ACC112 (cell line): ENCODE results near the gene BCAM.

ENCODE experiments used
- H2AFZ ChIP-seq: fragments of 200-600 bp; sonication (generic); one replicate; pipeline ENCODE4 v1.6.0; 2017; ENCODE audit warnings: antibody characterized with exemption, low read length; ENCODE audit not compliant: unreplicated experiment
- H3K27ac ChIP-seq: fragments of 200-600 bp; sonication (generic); 2 replicates; pipeline ENCODE4 v1.5.1; 2014; ENCODE audit warnings: low read depth, mild to moderate bottlenecking, antibody characterized with exemption, low read length, moderate library complexity
- H3K27me3 ChIP-seq: fragments of 200-600 bp; sonication (generic); 2 replicates; pipeline ENCODE4 v1.6.1; 2014; ENCODE audit warnings: mild to moderate bottlenecking, antibody characterized with exemption, low read length, moderate library complexity, mixed read lengths; ENCODE audit not compliant: insufficient read depth
- H3K36me3 ChIP-seq: fragments of 200-600 bp; sonication (generic); 2 replicates; pipeline ENCODE4 v1.6.1; 2016; ENCODE audit warnings: mild to moderate bottlenecking, antibody characterized with exemption, low read length, moderate library complexity, mixed read lengths; ENCODE audit not compliant: insufficient read depth
- H3K4me1 ChIP-seq: fragments of 200-600 bp; sonication (generic); one replicate; pipeline ENCODE4 v1.6.1; 2016; ENCODE audit warnings: low read length, mixed read lengths; ENCODE audit not compliant: insufficient read depth, unreplicated experiment, control insufficient read depth
- H3K4me3 ChIP-seq: fragments of 200-600 bp; sonication (generic); 2 replicates; pipeline ENCODE4 v1.5.1; 2014; ENCODE audit warnings: mild to moderate bottlenecking, low read depth, low read length
- H3K79me2 ChIP-seq: fragments of 200-600 bp; sonication (generic); one replicate; pipeline ENCODE4 v1.6.0; 2016; ENCODE audit warnings: low read length; ENCODE audit not compliant: control insufficient read depth, unreplicated experiment, insufficient read depth

The BCAM gene

GRCh38 chr19:44841231-44841630 lies 32.3 kb downstream of the BCAM start:
- Histone ChIP-seq H2AFZ (no peak overlapping the region), H3K36me3 (no peaks in the 10 kb centered on the region), H3K27ac (no peak overlapping the region), H3K4me1 (no peaks in the 10 kb centered on the region), H3K4me3 (no peak overlapping the region), H3K79me2 (peaks cover under 1% of the 10 kb centered on the region), H3K27me3 (no peaks in the 10 kb centered on the region)

- Histone ChIP-seq H3K4me3 (peak overlapping the region; percentile 82), H3K36me3 (no peaks in the 10 kb centered on the region), H3K79me2 (peaks cover 30% of the 10 kb centered on the region), H3K4me1 (peaks cover 8% of the 10 kb centered on the region), H3K27me3 (no peaks in the 10 kb centered on the region), H3K27ac (no peak overlapping the region), H2AFZ (peak overlapping the region; percentile 71)
Measured at GRCh38 chr19:44845286-44845611, 36.3 kb downstream of the BCAM start.

DNA sequence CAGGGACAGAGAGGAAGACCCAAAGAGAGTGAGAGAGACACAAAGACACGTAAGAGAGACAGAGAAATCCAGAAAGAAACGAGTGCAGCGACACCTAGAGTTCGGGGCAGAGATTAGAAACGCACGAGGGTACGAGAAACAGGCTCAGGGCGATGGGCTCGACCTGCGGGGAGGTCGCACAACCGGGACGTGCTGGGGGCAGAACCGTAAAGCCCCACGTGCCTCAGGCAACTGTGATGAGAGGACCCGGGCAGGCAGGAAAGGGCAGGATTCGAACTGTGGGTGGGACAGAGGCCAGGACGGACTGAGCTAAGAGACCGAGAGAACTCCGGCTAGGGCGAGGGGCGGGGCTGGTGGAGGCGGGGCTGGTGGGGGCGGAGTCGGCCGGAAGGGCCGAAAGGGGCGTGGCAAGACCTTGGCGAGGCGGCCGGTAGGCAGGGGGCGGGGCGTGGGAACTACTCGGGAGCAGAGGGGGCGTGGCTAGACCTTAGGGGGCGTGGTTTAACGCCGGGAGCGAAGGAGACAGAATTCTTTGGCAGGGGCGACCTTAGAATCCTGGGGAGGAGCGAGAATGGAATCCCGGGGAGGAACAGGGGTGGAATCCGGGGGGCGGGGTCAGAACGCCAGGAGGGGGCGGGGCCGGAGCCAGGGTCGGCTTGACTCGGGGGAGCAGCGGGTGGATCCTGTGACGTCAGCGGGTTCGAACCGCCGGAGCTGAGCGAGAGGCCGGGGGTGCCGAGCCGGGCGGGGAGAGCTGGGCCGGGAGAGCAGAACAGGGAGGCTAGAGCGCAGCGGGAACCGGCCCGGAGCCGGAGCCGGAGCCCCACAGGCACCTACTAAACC lies 36.9 kb downstream of the BCAM start, which contains the start of gene NECTIN2:
Gene NECTIN2, plus strand, starts transcription at position 686 of the 843 bp plus-strand sequence. CDS start 229 bp downstream, outside the sequence.
- peak within 1 kb of the TSS; percentile 91 for H3K4me3 ChIP-seq
- no peaks in the 10 kb centered on the region for H3K27me3 ChIP-seq
- peak within 1 kb of the TSS; percentile 71 for H2AFZ ChIP-seq
- peaks cover 8% of the 10 kb centered on the region for H3K4me1 ChIP-seq
- peaks cover 36% of the 10 kb centered on the region for H3K79me2 ChIP-seq
- H3K36me3 ChIP-seq = no peaks in the 10 kb centered on the region
- H3K27ac ChIP-seq = peak within 1 kb of the TSS; percentile 68

DNA sequence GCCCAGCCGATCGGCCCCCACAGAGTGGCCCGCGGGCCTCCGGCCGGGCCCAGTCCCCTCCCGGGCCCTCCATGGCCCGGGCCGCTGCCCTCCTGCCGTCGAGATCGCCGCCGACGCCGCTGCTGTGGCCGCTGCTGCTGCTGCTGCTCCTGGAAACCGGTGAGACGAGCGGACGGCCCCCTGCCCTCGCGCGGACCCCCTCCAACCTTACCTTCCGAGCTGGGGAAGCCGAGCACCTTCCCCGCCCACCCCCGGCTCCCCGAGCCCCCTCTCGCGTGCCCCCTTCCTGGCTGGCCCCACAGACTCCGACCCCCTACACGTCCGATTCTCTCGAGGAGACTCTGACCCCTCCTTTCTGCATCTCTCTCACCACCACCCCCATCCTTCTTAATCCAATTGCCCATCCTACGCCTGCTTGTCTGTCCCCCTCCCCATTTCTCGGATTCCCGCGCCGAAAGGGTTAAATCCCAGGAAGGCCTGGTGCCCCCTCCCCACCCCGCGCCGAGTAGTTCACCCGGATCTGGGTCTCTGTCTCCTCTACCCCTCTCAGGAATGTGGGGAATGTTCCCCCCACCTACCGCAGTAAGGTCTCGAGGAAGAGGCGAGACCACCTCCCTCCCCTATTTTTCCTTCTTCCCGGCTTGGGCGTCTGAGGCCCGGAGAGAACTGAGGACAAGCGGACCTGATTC lies 37.7 kb downstream of the BCAM start:
- Histone ChIP-seq H3K4me3 (peak overlapping the region; percentile 91), H3K79me2 (peaks cover 36% of the 10 kb centered on the region), H3K27me3 (no peaks in the 10 kb centered on the region), H3K4me1 (peaks cover 8% of the 10 kb centered on the region), H3K27ac (peak overlapping the region; percentile 68), H2AFZ (no peak overlapping the region), H3K36me3 (no peaks in the 10 kb centered on the region)

GRCh38 chr19:44847144-44848035 lies 38.5 kb downstream of the BCAM start:
- Histone ChIP-seq H3K4me3 (peak overlapping the region; percentile 91), H3K27ac (peak overlapping the region; percentile 68)

DNA sequence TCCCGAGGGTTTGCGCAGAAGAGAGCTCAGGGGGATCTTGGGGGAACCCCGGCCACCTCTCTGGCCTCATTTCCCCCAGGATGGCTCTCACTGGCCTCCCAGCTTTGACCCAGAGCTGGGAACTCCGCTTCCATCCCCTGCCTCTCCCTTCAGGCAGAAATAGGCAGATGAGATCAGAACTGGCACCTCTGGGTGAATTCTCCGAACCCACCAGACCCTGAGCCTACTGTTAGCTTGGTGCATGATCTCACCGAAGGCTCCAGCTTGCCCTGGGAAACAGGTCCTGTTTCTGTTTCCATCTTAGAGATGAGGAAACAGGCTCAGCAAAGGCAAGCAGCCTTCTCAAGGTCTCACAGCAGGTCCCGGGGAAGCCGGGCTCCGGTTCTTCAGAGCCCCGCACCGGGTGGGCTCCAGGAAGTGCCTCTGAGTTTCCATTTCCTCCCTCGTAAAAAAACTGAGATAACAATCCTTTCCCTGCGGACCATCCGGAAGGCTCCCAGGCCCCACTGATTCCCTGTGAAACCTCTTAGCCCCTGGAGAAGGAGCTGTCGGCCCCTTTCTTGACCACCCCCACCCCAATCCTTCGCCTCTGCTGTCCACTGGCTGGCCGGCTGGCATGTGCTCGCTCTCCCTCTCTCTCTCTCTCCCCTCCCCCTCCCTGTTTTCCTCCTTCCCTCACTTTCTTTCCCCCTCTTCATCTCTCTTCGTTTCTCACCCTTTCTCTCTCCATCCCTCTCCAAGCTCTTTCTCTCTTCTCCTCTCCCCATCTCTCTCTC lies 39.3 kb downstream of the BCAM start:
- peak overlapping the region; percentile 68 for H3K27ac ChIP-seq
- H3K4me1 ChIP-seq = peaks cover 8% of the 10 kb centered on the region
- H3K79me2 ChIP-seq = peaks cover 36% of the 10 kb centered on the region
- no peaks in the 10 kb centered on the region for H3K27me3 ChIP-seq
- peak overlapping the region; percentile 91 for H3K4me3 ChIP-seq
- no peaks in the 10 kb centered on the region for H3K36me3 ChIP-seq
- H2AFZ ChIP-seq = no peak overlapping the region

More at GRCh38 chr19:44847144-44848035, 38.5 kb downstream of the BCAM start:
- peaks cover 8% of the 10 kb centered on the region for H3K4me1 ChIP-seq
- peaks cover 36% of the 10 kb centered on the region for H3K79me2 ChIP-seq
- no peaks in the 10 kb centered on the region for H3K36me3 ChIP-seq
- no peaks in the 10 kb centered on the region for H3K27me3 ChIP-seq
- no peak overlapping the region for H2AFZ ChIP-seq

DNA sequence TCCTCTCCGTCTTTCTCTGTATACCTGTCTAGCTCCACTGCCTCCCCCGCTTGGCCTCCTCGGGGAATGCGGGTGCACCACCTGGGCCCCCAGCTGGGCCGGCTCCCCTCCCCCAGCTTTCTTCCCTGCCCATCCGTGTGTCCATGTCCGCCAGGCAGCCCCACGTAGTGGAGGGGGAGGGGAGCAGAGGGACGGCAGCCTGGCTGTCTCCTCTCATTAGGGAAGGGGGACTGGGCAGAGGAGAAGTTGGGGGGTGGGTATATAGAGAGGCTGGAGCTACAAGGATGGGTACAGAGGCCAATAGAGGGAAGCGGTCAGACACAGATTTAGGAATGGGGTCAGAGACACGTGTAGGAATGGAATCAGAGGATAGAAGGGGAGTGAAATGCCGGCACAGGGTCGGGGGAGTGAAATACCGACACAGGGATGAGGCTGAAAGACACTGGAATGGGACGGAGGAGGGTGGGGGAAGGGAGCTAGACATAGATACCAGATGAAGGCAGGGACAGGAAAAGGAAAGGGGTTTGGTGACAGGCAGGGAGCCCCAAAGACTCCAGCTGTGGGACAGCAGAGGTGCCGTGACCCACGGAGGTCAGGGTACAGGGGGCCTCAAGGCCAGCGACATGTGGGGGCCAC lies 40.0 kb downstream of the BCAM start:
- peak overlapping the region; percentile 91 for H3K4me3 ChIP-seq
- H3K27me3 ChIP-seq = no peaks in the 10 kb centered on the region
- no peaks in the 10 kb centered on the region for H3K36me3 ChIP-seq
- peak overlapping the region; percentile 68; the same call in 1 of the 2 replicates for H3K27ac ChIP-seq
- H3K4me1 ChIP-seq = peaks cover 8% of the 10 kb centered on the region
- no peak overlapping the region for H2AFZ ChIP-seq
- peaks cover 40% of the 10 kb centered on the region for H3K79me2 ChIP-seq

DNA sequence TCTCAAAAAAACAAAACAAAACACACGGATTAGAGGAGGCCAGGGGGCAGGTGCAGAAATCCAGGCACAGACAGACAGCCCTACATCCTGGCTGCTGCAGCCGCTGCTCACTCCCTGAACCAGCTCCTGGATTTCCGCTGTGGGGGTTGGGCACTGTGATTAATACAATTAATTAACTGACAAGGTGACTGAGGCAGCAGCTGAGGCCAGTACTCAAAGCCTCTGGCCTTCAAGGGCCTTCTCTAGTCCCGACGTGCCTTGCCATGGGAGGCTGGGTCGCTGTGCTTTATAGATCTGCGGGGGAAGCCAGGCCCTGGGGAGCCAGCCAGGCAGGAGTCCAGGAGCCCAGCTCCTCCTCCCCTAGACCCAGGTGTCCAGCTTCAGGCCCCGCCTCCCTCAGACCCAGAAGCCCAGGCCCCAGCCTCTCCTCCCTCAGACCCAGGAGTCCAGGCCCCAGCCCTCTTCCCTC lies 41.8 kb downstream of the BCAM start:
- no peaks in the 10 kb centered on the region for H3K27me3 ChIP-seq
- H2AFZ ChIP-seq = no peak overlapping the region
- peaks cover 41% of the 10 kb centered on the region for H3K79me2 ChIP-seq
- H3K27ac ChIP-seq = no peak overlapping the region
- peaks cover 8% of the 10 kb centered on the region for H3K4me1 ChIP-seq
- H3K4me3 ChIP-seq = no peak overlapping the region
- no peaks in the 10 kb centered on the region for H3K36me3 ChIP-seq

GRCh38 chr19:44851427-44851826 lies 42.5 kb downstream of the BCAM start:
- Histone ChIP-seq H3K27me3 (no peaks in the 10 kb centered on the region), H2AFZ (no peak overlapping the region), H3K36me3 (no peaks in the 10 kb centered on the region), H3K4me3 (no peak overlapping the region), H3K27ac (no peak overlapping the region), H3K4me1 (peaks cover 8% of the 10 kb centered on the region), H3K79me2 (peaks cover 42% of the 10 kb centered on the region)
